Measurements from ENCODE around the gene DYRK2. TPM values are rescaled to one million over a fixed set of nuclear protein-coding genes. Genes with fewer than 3 reads are reported as not detected.

DYRK2 gene
- total and polyA plus RNA-seq, 10 of the 15 experiments (the other 5 are each of a cell fraction or from before 2014, with no cell fraction given) = 3.1 to 35.9 (median 12.2) TPM

DNA sequence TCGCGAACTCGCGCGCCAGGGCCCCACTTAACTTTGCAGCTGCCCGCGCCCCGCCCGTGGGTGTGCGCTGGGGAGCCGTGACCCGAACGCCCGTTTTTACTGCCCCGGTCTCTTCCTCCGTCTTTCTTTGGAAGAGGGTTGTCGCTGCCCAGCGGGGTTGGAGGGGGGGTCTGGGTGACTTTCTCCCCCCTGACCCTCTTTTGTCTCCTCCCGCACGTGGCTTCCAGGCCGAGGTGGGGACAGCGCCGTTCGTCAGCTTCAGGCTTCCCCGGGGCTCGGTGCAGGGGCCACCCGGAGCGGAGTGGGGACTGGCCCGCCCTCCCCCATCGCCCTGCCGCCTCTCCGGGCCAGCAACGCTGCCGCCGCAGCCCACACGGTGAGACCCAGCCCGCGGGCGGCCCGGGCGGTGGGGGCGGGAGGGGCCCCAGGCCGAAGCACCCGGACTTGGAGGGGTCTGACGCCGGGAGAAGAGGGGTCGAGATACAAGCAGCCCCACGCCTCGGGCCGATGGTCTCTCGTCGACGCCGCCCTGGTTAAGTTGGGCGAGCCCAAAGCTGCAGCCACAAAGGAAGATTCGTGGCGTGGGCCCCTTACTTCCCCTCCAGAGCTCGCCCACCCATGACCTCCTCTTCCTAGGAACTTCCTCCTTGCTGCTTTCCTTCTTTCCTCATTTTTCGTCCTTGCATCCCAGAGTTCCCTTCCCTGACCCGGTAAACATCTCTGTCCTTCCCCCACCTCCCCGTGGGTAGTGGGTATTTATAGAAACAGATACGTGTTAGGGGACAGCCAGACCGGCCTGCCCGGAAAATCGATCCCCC is 1.2 kb downstream of the DYRK2 start (continued):
- TF ChIP-seq CREM (IDR thresholded peaks at IDR 0.05; ENCODE audit: low read depth) (no peak), POU2F2 (IDR thresholded peaks at IDR 0.05; ENCODE audit: borderline replicate concordance, low read depth, low read length) (no peak), MYC (IDR thresholded peaks at IDR 0.05; ENCODE audit: insufficient read depth, insufficient read length, insufficient replicate concordance, low read length, severe bottlenecking) (no peak), ZNF207 (IDR thresholded peaks at IDR 0.05; ENCODE audit: borderline replicate concordance) (no peak), CEBPB (IDR thresholded peaks at IDR 0.05; ENCODE audit: borderline replicate concordance in 1 of 2, low read depth in 2 of 2, low read length in 2 of 2) (no peak), RAD21 (IDR thresholded peaks at IDR 0.05; ENCODE audit: insufficient read depth, low read depth, low read length) (no peak), EGR1 (IDR thresholded peaks at IDR 0.05; ENCODE audit: borderline replicate concordance in 1 of 2, low read depth in 2 of 2, low read length in 2 of 2) (peak in 1 of 2 experiments; percentile 56; a peak in 1 of 3 replicates), HDGF (IDR thresholded peaks at IDR 0.05) (no peak), RAD51 (IDR thresholded peaks at IDR 0.05) (no peak), MEF2A (IDR thresholded peaks at IDR 0.05; ENCODE audit: insufficient read depth, low read depth, low read length) (0 out of 2 replicates have a peak, but pooled peaks have one; percentile 31), DPF2 (IDR thresholded peaks at IDR 0.05) (no peak), ZNF384 (IDR thresholded peaks at IDR 0.05; ENCODE audit: borderline replicate concordance, low read depth, low read length) (no peak), MTA3 (IDR thresholded peaks at IDR 0.05; ENCODE audit: borderline replicate concordance, low read length) (no peak), TAF1 (IDR thresholded peaks at IDR 0.05; ENCODE audit: borderline replicate concordance, low read depth, low read length) (no peak)
- TF ChIP-seq, protein P1, sequence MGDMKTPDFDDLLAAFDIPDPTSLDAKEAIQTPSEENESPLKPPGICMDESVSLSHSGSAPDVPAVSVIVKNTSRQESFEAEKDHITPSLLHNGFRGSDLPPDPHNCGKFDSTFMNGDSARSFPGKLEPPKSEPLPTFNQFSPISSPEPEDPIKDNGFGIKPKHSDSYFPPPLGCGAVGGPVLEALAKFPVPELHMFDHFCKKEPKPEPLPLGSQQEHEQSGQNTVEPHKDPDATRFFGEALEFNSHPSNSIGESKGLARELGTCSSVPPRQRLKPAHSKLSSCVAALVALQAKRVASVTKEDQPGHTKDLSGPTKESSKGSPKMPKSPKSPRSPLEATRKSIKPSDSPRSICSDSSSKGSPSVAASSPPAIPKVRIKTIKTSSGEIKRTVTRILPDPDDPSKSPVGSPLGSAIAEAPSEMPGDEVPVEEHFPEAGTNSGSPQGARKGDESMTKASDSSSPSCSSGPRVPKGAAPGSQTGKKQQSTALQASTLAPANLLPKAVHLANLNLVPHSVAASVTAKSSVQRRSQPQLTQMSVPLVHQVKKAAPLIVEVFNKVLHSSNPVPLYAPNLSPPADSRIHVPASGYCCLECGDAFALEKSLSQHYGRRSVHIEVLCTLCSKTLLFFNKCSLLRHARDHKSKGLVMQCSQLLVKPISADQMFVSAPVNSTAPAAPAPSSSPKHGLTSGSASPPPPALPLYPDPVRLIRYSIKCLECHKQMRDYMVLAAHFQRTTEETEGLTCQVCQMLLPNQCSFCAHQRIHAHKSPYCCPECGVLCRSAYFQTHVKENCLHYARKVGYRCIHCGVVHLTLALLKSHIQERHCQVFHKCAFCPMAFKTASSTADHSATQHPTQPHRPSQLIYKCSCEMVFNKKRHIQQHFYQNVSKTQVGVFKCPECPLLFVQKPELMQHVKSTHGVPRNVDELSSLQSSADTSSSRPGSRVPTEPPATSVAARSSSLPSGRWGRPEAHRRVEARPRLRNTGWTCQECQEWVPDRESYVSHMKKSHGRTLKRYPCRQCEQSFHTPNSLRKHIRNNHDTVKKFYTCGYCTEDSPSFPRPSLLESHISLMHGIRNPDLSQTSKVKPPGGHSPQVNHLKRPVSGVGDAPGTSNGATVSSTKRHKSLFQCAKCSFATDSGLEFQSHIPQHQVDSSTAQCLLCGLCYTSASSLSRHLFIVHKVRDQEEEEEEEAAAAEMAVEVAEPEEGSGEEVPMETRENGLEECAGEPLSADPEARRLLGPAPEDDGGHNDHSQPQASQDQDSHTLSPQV (IDR thresholded peaks at IDR 0.05) = no peak
- TF ChIP-seq, protein P2, sequence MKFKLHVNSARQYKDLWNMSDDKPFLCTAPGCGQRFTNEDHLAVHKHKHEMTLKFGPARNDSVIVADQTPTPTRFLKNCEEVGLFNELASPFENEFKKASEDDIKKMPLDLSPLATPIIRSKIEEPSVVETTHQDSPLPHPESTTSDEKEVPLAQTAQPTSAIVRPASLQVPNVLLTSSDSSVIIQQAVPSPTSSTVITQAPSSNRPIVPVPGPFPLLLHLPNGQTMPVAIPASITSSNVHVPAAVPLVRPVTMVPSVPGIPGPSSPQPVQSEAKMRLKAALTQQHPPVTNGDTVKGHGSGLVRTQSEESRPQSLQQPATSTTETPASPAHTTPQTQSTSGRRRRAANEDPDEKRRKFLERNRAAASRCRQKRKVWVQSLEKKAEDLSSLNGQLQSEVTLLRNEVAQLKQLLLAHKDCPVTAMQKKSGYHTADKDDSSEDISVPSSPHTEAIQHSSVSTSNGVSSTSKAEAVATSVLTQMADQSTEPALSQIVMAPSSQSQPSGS (IDR thresholded peaks at IDR 0.05; ENCODE audit: low read length) = no peak
- TF ChIP-seq, protein P3, sequence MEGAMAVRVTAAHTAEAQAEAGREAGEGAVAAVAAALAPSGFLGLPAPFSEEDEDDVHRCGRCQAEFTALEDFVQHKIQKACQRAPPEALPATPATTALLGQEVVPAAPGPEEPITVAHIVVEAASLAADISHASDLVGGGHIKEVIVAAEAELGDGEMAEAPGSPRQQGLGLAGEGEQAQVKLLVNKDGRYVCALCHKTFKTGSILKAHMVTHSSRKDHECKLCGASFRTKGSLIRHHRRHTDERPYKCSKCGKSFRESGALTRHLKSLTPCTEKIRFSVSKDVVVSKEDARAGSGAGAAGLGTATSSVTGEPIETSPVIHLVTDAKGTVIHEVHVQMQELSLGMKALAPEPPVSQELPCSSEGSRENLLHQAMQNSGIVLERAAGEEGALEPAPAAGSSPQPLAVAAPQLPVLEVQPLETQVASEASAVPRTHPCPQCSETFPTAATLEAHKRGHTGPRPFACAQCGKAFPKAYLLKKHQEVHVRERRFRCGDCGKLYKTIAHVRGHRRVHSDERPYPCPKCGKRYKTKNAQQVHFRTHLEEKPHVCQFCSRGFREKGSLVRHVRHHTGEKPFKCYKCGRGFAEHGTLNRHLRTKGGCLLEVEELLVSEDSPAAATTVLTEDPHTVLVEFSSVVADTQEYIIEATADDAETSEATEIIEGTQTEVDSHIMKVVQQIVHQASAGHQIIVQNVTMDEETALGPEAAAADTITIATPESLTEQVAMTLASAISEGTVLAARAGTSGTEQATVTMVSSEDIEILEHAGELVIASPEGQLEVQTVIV (IDR thresholded peaks at IDR 0.05; ENCODE audit: borderline replicate concordance, partially characterized antibody) = no peak
- TF ChIP-seq, protein P4, sequence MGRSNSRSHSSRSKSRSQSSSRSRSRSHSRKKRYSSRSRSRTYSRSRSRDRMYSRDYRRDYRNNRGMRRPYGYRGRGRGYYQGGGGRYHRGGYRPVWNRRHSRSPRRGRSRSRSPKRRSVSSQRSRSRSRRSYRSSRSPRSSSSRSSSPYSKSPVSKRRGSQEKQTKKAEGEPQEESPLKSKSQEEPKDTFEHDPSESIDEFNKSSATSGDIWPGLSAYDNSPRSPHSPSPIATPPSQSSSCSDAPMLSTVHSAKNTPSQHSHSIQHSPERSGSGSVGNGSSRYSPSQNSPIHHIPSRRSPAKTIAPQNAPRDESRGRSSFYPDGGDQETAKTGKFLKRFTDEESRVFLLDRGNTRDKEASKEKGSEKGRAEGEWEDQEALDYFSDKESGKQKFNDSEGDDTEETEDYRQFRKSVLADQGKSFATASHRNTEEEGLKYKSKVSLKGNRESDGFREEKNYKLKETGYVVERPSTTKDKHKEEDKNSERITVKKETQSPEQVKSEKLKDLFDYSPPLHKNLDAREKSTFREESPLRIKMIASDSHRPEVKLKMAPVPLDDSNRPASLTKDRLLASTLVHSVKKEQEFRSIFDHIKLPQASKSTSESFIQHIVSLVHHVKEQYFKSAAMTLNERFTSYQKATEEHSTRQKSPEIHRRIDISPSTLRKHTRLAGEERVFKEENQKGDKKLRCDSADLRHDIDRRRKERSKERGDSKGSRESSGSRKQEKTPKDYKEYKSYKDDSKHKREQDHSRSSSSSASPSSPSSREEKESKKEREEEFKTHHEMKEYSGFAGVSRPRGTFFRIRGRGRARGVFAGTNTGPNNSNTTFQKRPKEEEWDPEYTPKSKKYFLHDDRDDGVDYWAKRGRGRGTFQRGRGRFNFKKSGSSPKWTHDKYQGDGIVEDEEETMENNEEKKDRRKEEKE (IDR thresholded peaks at IDR 0.05) = no peak
